Measurements from ENCODE around the gene TRPV4.

DNA sequence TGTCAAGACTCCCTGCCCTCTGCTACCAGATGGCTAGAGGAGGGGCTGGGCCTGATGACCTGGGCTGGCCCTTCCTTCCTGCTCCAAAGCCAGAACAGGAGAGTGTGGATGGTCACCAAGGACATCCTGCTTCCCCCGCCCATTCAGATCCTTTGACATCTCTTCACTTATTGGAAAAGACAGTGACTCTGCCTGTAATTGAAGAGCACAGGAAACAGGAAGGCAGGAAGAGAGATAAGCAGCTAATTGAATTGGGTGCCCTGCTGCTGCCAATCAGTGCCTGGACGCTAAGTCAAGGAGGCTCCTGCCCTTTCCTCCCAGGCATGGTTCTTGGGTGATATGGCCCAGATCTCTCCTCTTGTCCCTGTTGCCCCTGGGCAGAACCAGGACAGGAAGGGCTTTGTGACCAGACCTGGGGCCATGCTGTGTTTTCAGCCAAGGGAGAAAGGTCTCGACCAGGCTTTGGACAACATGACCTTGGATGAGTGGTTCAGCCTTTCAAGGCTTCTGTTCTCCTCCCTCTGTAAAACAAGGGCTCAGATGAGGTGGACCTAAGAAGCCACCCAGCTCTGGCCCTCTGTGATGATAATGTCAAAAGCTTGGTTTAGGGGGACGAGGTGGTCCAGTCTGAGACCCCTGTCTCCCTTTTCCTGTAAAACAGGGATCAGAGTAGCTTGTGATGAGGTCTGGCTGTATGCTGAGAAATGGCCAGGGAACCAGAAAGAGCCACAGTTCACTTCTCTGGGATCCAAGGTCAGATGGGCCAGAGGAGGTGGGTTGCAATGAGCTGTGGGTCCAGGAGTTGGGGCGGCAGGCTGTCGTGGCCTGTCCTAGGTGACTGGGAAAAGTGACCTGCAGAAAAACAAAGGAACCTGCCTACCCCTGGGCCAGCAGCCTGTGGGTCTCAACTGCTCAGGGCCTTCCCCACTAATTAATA is 80.8 kb downstream of the TRPV4 start:
- TF ChIP-seq TAF1 (IDR thresholded peaks at IDR 0.05; ENCODE audit: borderline replicate concordance, low read depth, low read length), result no peak
- no peak for TF ChIP-seq POLR2A (IDR thresholded peaks at IDR 0.05; ENCODE audit: low read depth, low read length)
- no peak for TF ChIP-seq POLR2AphosphoS5 (IDR thresholded peaks at IDR 0.05; ENCODE audit: low read depth, low read length)
